ENCODE data around the gene EIF2B2. TPM values are rescaled to one million over a fixed set of nuclear protein-coding genes. Genes with fewer than 3 reads are reported as not detected.
A peak's percentile ranks its signal among the peaks of the same experiment; 100 is the strongest.

EIF2B2 gene
- total RNA-seq, 1 experiment from 2014 or later = 48.3 TPM

DNA sequence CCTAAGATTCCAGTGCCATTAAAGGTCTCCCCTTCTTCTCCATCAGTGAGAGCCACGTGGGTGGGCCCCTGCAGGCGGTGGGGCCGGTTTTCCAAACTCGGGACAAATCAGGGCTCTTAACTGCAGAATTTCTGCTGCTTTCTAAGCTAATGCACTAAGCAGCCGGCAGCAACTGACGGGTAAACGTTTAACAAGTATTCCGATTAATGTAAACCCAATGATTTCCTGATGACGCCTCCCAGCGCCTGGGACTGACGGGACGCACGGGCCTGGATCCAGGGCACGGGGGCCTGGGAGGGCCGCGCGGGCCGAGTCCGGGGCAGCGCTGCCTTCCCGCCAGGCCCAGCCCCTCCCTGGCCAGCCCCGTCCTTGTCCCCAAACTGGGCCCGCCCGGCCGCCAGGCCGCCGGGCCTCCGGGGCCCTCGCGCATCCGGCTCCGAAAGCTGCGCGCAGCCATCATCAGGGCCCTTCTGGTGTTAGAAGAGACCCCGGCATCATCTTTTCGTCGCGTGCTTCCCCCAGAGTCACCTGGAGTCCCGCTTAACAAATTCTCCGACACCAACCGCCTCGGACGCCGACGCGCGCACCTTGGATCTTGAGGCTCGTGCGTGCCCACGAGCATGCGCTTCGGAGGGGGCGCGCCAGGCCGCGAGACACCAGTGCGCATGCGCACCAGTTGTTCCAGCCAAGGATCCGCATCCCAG is 48.3 kb downstream of the EIF2B2 start, which contains the start of gene MLH3:
TSS of gene MLH3 (minus strand) at position 616 of the 704 bp plus-strand sequence. CDS start 1,812 bp downstream, outside the sequence.
- Histone ChIP-seq H3K27ac (ENCODE audit: insufficient read length, low read depth, low read length) (peak within 1 kb of the TSS; percentile 0), H3K18ac (ENCODE audit: insufficient read length, low read depth, low read length) (peak within 1 kb of the TSS; percentile 76), H3K79me1 (ENCODE audit: insufficient read depth, low read depth, low read length, poor library complexity, severe bottlenecking) (peaks cover 3% of the 10 kb centered on the region), H4K5ac (ENCODE audit: insufficient read length, low read depth, low read length) (no peak within 1 kb of the TSS), H3K27me3 (ENCODE audit: insufficient read depth, low read length) (no peaks in the 10 kb centered on the region), H4K8ac (replicated peaks; ENCODE audit: insufficient read length, low read depth, low read length) (no peak within 1 kb of the TSS), H3K4me2 (ENCODE audit: insufficient read depth, insufficient read length, low read length) (peak within 1 kb of the TSS; percentile 59), H3K4ac (ENCODE audit: low read depth, low read length) (no peak within 1 kb of the TSS; the same call in 1 of the 2 replicates), H2BK15ac (ENCODE audit: low read depth, low read length) (no peak within 1 kb of the TSS; the same call in 1 of the 2 replicates), H2BK20ac (ENCODE audit: low read depth, low read length, poor library complexity, severe bottlenecking) (no peak within 1 kb of the TSS), H3T11ph (ENCODE audit: low read length) (no peak within 1 kb of the TSS), H2BK5ac (ENCODE audit: insufficient read length, low read length) (no peak within 1 kb of the TSS), H2BK12ac (ENCODE audit: insufficient read length, low read depth, low read length) (no peak within 1 kb of the TSS), H3K9me3 (ENCODE audit: control insufficient read depth, low read depth, low read length) (no peaks in the 10 kb centered on the region), H3K4me1 (ENCODE audit: insufficient read depth, low read length) (0 out of 2 replicates have a peak, but pooled peaks cover 2% of the 10 kb centered on the region), H2AFZ (ENCODE audit: low read length) (no peak within 1 kb of the TSS), H3K56ac (ENCODE audit: insufficient read length, low read depth, low read length) (no peak within 1 kb of the TSS), H3K14ac (ENCODE audit: insufficient read depth, low read length) (peak within 1 kb of the TSS; percentile 90), H3K79me2 (ENCODE audit: insufficient read depth, low read length) (no peaks in the 10 kb centered on the region), H4K20me1 (ENCODE audit: control insufficient read depth, insufficient read depth, insufficient read length) (no peaks in the 10 kb centered on the region), H4K91ac (ENCODE audit: insufficient read length, low read depth, low read length) (no peak within 1 kb of the TSS), H3K23ac (ENCODE audit: insufficient read length, low read depth, low read length) (no peak within 1 kb of the TSS), H3K9ac (ENCODE audit: extremely low read depth, insufficient read length, low read length) (peak within 1 kb of the TSS; percentile 69), H2BK120ac (ENCODE audit: low read depth, low read length, poor library complexity, severe bottlenecking) (peak within 1 kb of the TSS; percentile 0), H3K23me2 (ENCODE audit: insufficient read length, low read depth, low read length, poor library complexity, severe bottlenecking) (peaks cover 3% of the 10 kb centered on the region), H2AK5ac (ENCODE audit: insufficient read length, low read length) (no peak within 1 kb of the TSS)
- peak; percentile 90 for DNase-seq
- Mint-ChIP-seq H3K27ac (peak within 1 kb of the TSS; percentile 69 to 92 (median 76); a peak in 4 of 7 replicates), H3K27me3 (ENCODE audit: low read depth) (no peaks in the 10 kb centered on the region), H3K36me3 (ENCODE audit: insufficient read depth in 1 of 3, low read depth in 3 of 3) (peaks cover 0 to 22% (median 4%) of the 10 kb centered on the region in 3 experiments; a peak in 4 of 7 replicates), H3K4me3 (peak within 1 kb of the TSS; percentile 80 to 88), H3K9me3 (no peaks in the 10 kb centered on the region; a peak in 1 of 5 replicates), H3K4me1 (no peaks in the 10 kb centered on the region; a peak in 1 of 4 replicates)
- no CpG with 5 or more reads among the region's 59 CpGs for WGBS (ENCODE audit: extremely low coverage, insufficient read length, low lambda C conversion rate)
- TF ChIP-seq, protein P1, sequence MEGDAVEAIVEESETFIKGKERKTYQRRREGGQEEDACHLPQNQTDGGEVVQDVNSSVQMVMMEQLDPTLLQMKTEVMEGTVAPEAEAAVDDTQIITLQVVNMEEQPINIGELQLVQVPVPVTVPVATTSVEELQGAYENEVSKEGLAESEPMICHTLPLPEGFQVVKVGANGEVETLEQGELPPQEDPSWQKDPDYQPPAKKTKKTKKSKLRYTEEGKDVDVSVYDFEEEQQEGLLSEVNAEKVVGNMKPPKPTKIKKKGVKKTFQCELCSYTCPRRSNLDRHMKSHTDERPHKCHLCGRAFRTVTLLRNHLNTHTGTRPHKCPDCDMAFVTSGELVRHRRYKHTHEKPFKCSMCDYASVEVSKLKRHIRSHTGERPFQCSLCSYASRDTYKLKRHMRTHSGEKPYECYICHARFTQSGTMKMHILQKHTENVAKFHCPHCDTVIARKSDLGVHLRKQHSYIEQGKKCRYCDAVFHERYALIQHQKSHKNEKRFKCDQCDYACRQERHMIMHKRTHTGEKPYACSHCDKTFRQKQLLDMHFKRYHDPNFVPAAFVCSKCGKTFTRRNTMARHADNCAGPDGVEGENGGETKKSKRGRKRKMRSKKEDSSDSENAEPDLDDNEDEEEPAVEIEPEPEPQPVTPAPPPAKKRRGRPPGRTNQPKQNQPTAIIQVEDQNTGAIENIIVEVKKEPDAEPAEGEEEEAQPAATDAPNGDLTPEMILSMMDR (conservative IDR thresholded peaks at IDR 0.05) = no peak

All from H9 (cell line).